NCI-H1105 (cell line): ENCODE measurements around the gene SLC7A9.
"Not testable (repeated sequence)": the region's sequence is repeated elsewhere in the genome, so short reads cannot be mapped to it uniquely, and the experiment has no call there.

Experiments
- DNase-seq: peaks from one replicate; lab custom pipeline; 2025; lab: John Stamatoyannopoulos, UW

SLC7A9 gene

DNA sequence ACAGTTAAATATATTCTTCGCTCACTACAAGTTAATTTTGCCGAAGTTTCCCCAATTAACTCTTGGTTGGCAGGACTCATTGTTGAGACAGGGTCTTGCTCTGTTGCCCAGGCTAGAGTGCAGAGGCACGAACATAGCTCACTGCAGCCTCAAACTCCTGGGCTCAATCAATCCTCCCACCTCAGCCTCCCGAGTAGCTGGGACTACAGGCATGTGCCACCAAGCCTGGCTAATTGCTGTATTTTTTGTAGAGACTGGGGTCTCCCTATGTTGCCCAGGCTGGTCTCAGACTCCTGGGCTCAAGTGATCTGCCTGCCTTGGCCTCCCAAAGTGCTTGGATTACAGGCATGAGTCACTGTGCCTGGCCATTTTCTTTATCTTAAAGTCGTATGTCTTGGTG is 15.7 kb upstream of the SLC7A9 start:
- DNase-seq, result not testable (repeated sequence)

GRCh38 chr19:32881766-32882165 is 12.2 kb upstream of the SLC7A9 start:
- DNase-seq, result no peak

DNA sequence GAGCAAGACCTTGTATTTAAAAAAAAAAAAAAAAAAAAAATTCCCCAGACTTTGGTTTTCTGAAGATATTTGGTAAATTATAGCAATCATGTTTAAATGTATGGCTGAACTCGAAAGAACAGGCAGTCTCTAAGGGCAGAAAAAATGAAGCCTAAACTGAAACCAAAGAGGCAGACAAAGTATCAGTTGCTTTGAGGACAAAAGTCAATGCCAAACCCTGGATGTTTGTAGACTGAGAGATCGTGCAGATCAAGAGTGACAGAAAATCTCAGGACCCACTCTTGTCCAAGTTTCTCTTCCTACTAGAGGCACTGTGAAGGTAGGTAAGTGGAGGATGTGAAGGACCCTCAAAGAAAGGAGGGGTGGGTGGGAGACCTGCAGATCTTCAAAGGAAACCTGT is 11.1 kb upstream of the SLC7A9 start:
- DNase-seq, result no peak

- no peak for DNase-seq
Measured at GRCh38 chr19:32879741-32880140, 10.2 kb upstream of the SLC7A9 start.

GRCh38 chr19:32878988-32879387 is 9.4 kb upstream of the SLC7A9 start:
- DNase-seq, result no peak

GRCh38 chr19:32877977-32878745 is 8.6 kb upstream of the SLC7A9 start:
- DNase-seq, result no peak

DNA sequence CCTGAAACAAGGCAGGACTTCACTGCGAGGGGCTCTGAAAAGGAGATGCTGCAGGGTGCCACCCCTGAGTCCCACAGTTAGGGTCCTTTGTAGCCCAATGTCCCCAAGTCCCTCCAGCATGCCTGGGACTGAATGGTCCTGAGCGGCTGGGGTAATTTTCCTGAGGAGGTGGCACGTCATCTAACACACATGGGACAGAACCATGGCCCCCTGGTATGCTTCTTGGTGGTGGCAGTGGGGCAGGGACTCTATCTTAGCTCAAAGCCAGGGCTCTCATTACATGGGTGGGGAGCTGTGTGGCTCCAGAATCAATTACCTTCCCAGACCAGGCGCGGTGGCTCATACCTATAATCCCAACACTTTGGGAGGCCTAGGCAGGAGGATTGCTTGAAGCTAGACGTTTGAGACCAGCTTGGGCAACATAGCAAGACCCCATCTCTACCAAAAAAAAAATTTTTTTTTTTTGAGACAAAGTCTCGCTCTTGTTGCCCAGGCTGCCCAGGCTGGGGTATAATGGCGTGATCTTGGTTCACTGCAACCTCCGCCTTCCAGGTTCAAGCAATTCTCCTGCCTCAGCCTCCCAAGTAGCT is 7.9 kb upstream of the SLC7A9 start:
- no peak for DNase-seq

- no peak for DNase-seq
Measured at GRCh38 chr19:32876919-32877285, 7.3 kb upstream of the SLC7A9 start.

DNA sequence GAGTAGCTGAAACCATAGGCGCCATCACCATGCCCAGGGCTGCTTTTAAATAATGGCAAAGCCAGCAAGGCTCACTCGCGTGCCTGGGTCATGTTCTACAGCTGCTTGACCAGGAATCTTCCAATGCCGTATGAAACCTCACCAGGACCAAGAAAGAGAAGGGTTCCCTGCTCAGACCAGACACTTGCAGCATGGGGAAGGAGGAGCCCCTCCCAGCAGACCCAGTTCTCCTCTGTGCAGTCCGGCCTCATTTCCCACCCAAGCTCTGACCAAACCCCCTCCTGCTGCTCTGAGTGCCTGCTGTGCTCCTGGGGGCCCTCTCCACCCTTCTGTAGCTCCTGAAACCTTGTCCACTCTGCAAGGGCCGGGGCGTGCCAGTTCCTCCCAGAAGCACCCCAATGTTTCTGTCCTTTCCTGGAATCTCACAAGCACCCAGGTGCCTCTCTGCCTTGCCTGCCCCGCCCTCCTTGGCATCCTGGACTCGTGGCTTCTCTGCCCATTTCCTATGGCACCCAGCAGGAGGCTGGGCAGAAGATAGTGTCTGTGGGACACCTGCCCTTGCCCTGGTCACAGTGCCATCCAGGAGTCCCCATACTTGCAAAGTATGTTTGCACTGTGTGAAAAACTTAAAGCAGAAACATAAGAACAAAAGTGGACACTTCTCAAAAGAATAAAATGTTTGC is 6.8 kb upstream of the SLC7A9 start:
- DNase-seq, result no peak

GRCh38 chr19:32875428-32875827 is 5.9 kb upstream of the SLC7A9 start:
- no peak for DNase-seq

DNA sequence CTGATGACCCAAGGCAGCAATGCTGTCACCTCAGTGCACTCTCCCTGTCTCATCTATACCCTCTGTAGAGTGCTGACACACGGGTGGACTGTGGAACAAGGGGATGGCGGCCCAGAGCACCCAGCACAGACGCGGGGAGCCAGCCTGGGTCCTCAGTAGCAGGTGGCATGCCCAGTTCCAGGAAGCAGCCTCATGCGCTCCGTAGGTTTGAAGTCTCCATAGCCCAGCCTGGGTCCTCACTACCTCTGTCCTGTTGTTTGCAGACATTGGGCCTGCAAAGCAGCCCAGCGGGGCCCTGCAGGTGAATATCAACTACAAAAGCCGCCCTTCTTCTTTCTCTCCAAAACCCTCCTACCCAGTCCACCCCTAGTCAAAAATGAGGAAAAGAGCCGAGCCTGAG is 5.0 kb upstream of the SLC7A9 start:
- DNase-seq, result no peak

GRCh38 chr19:32873247-32873959 is 3.8 kb upstream of the SLC7A9 start:
- no peak for DNase-seq

DNA sequence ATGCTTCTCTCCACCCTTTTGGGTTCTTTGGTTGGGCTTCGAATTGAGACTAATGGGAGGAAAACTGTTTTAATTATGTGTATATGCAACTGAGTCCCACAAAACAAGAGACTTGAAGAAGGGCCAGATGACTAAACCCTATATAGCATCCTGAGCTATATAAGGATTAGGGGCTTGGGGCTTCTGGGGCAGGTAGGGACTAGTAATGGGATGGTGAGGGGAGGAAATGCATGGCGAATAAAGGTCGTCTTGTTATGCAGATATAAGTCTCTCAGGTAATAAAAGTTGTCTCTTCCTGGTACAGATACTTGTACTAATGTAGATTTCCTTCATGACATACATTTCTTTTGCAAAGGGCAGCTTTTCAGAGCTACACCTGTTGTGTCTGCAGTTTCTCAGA is 2.8 kb upstream of the SLC7A9 start:
- DNase-seq, result no peak

DNA sequence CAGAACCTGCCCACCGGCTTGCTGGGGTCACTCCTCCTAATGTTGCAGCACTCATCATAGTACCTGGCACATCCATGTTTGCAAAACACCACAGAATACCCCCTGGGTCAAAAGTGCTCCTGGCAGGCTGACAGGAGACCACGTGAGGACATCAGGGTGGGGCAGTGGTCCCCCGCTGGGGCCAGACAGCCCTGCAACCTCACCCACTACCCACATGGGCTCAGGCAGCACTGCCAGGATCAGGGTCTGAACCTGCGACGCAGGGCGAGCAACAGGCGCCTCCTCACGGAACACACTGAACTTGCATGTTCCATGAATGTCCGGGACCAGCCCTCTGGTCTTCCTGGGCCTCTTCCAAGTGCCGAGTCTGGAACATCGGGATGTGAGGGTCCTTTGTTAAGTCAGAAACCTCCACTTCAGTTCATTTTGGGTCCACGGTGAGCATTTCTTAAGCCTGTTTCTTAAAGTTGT is 1.4 kb upstream of the SLC7A9 start:
- DNase-seq, result no peak

DNA sequence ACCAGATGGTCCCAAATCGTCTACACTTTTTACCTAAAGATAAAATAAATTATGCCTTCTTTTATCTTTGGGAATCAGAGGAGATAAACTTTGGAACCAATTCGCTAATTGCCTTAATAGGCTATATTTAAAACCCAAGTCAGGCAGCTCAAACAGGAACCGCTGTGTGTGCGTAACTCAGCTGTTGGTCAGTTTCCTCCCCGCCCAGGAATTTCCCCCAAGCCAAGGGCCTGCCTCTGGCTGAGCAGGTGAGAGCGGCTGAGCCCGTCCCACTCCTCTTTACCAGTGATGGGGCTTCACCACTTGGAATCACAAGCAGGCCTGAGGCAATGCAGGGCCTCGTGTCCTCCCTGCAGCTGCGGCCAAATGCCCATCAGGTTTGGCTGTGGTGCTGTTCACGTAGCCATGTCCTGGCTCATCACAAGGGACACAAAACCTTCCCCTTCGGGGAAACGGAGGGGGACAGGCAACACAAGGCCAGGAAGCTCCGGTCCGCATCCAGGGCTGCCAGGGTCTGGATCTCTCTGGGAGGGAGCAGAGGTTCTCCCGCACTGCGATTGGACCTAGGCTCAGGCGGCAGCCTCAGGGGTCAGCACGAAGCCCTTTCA is 503 bp upstream of the SLC7A9 start:
- no peak for DNase-seq

GRCh38 chr19:32868206-32868950 is 1.2 kb downstream of the SLC7A9 start:
- DNase-seq, result no peak

DNA sequence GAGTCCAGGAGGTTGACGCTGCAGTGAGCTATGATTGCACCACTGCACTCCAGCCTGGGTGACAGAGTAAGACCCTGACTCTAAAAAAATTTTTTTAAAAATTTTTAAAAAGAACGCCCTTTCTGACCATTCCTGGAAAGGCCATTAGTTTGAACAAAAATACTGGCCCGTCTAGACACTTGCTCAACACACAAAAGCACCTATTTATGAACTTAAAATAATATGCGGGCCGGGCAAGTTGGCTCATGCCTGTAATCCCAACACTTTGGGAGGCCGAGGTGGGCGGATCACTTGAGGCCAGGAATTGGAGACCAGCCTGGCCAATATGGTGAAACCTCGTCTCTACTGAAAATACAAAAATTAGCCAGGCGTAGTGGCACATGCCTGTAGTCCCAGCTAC is 2.1 kb downstream of the SLC7A9 start:
- not testable (repeated sequence) for DNase-seq

- no peak for DNase-seq
Measured at GRCh38 chr19:32866564-32867265, 2.9 kb downstream of the SLC7A9 start.

- DNase-seq, result no peak
Measured at GRCh38 chr19:32866061-32866460, 3.5 kb downstream of the SLC7A9 start.

DNA sequence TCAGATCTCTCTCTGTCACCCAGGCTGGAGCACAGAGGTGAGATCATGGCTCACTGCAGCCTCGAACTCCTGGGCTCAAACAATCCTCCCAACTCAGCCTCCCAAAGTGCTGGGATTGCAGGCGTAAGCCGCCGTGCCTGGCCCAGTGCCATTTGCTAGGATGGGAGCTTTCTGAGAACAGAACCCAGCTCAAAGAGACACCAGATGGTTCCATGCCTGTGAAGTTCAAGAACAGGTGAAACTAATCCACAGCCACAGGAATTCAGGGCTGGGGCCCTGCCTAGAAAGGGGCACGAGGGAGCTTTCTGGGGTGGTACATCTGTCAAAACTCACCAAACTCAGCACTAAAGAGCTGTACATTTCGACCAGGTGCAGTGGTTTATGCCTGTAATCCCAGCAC is 4.2 kb downstream of the SLC7A9 start:
- no peak for DNase-seq
